C1 segment of cervical spinal cord (tissue), 14 donors: ENCODE measurements around the gene CFDP1.

Experiments used
- DNase-seq, 14 donors: peaks; one replicate each; lab custom pipeline; 2025; lab: John Stamatoyannopoulos, UW

The CFDP1 gene

GRCh38 chr16:75252049-75252864 is 181.0 kb downstream of the CFDP1 start:
- DNase-seq = peak in 1 of 14 donors; percentile 39

- DNase-seq = peak in 13 of 14 donors; percentile 51 to 91 (median 80)
Observed at GRCh38 chr16:75251280-75252048, 181.8 kb downstream of the CFDP1 start, which contains the start of gene BCAR1. BCAR1 (minus strand) TSS chr16:75251624; CDS start chr16:75251482, 142 bp downstream.

- DNase-seq = peak in 2 of 14 donors; percentile 51 to 67
Observed at GRCh38 chr16:75250809-75251279, 182.5 kb downstream of the CFDP1 start.

GRCh38 chr16:75250089-75250808 is 183.1 kb downstream of the CFDP1 start:
- DNase-seq = peak in 3 of 14 donors; percentile 40 to 52 (median 42)

- no peak for DNase-seq
Observed at GRCh38 chr16:75249441-75249840, 183.9 kb downstream of the CFDP1 start.

GRCh38 chr16:75248536-75249380 is 184.5 kb downstream of the CFDP1 start:
- peak in 6 of 14 donors; percentile 44 to 82 (median 56) for DNase-seq

- DNase-seq = peak in 12 of 14 donors; percentile 21 to 77 (median 54)
Observed at GRCh38 chr16:75248142-75248535, 185.2 kb downstream of the CFDP1 start.

- peak in 12 of 14 donors; percentile 14 to 85 (median 72) for DNase-seq
Observed at GRCh38 chr16:75247249-75247648, 186.1 kb downstream of the CFDP1 start.

- peak in 1 of 14 donors; percentile 36 for DNase-seq
Observed at GRCh38 chr16:75246504-75247205, 186.6 kb downstream of the CFDP1 start.

- peak in 13 of 14 donors; percentile 73 to 96 (median 88) for DNase-seq
Observed at GRCh38 chr16:75244844-75245758, 188.2 kb downstream of the CFDP1 start.

GRCh38 chr16:75244225-75244809 is 189.0 kb downstream of the CFDP1 start:
- peak in 5 of 14 donors; percentile 15 to 56 (median 46) for DNase-seq
